Ureter (tissue), 1 donor: ENCODE measurements around the gene MOCS3. TPM values are rescaled to one million over a fixed set of nuclear protein-coding genes. Genes with fewer than 3 reads are reported as not detected.
A peak's percentile ranks its signal among the peaks of the same experiment; 100 is the strongest.

Source experiments
- DNase-seq: peaks from one replicate; pipeline ENCODE4 v3.0.0-alpha.2; 2020; ENCODE audit warnings: low spot score
- total RNA-seq: library from RNA; stranded (reverse); gene quantifications from one replicate; pipeline ENCODE4 v1.2.4, GENCODE V29; 2023
- donor health status: DM: yes; HTN: yes; CAD: no.

The MOCS3 gene, protein sequence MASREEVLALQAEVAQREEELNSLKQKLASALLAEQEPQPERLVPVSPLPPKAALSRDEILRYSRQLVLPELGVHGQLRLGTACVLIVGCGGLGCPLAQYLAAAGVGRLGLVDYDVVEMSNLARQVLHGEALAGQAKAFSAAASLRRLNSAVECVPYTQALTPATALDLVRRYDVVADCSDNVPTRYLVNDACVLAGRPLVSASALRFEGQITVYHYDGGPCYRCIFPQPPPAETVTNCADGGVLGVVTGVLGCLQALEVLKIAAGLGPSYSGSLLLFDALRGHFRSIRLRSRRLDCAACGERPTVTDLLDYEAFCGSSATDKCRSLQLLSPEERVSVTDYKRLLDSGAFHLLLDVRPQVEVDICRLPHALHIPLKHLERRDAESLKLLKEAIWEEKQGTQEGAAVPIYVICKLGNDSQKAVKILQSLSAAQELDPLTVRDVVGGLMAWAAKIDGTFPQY
- 6.5 TPM for total RNA-seq

DNA sequence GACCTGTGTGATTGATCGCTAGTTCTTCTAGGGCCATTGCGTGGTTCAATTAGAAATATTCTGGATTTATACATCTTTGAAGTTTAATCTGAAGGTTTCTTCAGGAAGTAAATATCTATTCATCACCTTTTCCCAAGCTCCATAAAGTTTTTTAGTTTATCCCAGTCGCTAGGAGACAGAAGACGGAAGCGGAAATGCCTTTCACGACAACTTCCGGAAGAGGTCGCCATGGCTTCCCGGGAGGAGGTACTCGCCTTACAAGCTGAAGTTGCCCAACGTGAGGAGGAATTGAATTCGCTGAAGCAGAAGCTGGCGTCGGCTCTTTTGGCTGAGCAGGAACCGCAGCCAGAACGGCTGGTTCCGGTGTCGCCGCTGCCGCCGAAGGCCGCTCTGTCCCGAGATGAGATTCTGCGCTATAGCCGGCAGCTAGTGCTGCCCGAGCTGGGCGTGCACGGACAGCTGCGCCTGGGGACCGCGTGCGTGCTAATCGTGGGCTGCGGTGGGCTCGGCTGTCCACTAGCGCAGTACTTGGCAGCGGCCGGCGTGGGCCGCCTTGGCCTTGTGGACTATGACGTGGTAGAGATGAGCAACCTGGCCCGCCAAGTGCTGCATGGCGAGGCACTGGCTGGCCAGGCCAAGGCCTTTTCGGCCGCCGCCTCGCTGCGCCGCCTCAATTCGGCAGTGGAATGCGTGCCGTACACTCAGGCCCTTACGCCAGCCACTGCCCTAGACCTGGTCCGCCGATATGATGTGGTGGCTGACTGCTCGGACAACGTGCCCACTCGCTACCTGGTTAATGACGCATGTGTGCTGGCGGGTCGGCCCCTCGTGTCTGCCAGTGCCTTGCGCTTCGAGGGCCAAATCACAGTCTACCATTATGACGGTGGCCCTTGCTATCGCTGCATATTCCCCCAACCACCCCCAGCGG lies at the start of gene MOCS3:
MOCS3 (plus strand) TSS at position 204 of the 928 bp plus-strand sequence; CDS start at position 229, 25 bp downstream.
- DNase-seq, result peak; percentile 90

DNA sequence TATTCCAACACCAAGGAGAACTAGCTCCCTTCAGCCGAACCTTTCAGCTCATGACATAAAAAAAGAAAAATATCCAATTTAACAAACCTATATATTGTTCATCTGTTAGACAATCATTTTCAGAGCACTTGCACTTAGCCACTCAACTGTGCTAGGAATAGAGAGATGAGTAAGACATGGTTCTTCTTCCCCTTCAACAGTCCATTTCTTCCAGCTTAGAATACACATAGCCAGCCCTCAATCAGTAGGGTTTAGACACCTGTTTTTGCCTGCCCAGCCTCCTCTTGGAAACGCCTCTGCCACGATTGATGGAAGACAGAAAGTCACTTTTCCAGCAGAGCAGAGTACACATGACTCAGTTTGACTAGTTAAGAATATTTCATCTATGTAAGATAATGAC lies 49.2 kb upstream of the MOCS3 start:
- no peak for DNase-seq

DNA sequence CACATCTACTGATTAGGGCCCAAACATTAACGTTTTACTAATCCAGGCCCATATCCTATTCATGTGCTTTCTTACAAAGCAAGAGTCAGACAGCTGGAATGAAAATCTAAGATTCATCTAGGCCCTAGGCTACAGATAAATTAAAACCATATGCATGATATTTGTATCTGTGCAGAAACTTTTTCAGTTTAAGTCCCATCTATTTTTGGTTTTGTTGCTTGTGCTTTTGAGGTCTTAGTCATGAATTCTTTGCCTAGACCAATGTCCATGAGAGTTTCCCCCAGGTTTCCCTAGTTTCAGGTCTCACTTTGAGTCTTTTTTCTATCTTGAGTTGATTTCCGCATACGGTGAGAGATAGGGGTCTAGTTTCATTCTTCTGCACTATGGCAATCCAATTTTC lies 47.6 kb upstream of the MOCS3 start:
- DNase-seq, result no peak

DNA sequence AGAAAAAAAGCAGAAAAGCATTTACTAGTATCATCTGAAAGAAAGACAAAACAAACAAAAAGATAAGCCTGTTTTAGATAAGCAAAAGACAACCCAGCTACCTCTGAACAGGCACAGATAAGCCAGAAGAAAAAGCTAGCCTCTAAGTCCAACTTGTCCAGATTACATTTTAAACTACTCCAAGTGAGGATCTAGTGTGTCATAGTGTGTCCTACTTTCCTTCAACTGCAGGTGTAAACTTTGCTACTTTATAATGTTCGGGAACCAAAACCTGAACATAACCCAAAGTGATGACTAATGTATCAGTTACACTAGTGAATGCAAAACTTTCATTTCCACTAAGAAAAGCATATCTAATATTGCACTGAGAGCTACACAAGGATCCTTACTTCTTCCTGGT lies 46.9 kb upstream of the MOCS3 start:
- DNase-seq, result no peak

DNA sequence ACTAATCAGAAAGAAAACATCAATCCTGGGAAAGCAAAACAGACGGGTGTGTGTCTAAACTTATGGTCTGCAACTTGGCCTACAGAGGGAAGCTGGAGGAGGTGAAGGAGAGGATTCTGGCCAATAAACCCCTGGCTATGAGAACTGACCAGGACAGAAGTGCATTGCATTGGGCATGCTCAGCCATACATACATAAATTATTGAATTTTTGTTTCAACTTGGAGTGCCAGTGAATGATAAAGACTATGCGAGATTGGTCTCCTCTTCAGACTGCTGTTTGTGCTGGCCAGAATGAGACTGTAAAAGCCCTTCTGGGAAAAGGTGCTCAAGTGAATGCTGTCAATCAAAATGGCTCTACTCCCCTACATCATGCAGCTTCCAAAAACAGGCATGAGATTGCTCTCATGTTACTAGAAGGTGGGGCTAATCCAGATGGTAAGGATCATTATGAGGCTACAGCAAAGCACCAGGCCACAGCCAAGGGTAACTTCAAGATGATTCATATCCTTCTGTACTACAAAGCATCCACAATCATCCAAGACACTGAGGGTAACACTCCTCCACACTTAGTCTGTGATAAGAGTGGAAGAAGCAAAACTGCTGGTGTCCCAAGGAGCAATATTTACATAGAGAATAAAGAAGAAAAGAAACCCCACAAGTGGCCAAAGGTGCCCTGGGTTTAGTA lies 44.8 kb upstream of the MOCS3 start:
- no peak for DNase-seq

DNA sequence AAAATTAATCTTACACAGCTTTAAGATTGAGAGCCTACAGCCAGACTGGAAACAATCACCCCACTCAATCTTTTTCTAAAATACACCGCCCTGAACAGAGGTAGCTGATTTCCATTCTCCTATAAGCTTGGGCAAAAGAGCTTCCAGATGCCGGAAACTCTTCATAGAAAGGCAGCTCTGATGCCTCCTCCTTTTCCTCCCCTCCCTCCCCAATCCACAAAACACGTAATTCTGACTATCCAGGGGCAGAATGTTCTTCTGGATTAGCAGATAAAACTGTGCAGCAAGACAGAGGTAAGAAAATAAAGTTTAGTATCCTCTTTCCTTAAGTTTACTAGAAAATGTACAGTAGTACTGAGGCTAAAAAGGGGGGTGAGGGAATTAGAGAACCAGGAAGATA lies 43.2 kb upstream of the MOCS3 start:
- DNase-seq, result no peak

DNA sequence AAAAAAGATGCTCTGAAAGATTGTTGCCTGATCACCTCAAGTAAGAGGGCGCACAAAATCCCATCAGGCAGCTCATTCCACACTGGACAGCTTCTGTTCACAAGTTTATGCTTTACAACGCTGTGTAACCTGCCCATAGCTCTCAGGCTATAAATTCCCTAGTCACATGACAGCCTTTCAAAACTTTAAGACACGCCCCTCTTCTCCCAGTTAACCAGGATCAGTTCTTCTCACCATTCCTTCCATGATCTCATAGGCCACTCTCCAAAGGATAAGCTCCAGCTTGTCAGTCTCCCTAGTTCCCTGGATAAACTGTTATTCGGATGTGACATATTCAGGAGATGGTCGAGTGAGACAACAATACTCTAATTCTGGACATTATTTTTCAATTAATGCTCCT lies 42.4 kb upstream of the MOCS3 start:
- DNase-seq, result no peak

DNA sequence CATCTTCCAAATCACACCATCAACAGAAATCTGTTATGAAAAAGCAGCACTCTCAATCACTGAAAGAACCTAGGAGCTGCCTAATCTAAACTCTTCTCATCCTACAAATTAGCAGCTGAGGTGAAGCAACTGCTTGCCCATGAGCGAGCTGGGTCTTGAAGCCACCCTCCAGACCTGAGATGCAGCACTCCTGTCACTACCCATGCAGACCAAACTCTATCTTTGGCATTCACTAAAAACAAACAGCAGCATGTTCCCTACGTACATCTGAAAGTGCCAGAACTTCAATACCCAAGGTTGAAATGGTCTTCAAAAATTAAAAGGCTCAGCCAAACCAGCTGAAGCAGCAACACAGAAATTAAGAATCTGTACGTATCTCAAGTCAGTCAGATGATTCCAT lies 41.7 kb upstream of the MOCS3 start:
- no peak for DNase-seq

DNA sequence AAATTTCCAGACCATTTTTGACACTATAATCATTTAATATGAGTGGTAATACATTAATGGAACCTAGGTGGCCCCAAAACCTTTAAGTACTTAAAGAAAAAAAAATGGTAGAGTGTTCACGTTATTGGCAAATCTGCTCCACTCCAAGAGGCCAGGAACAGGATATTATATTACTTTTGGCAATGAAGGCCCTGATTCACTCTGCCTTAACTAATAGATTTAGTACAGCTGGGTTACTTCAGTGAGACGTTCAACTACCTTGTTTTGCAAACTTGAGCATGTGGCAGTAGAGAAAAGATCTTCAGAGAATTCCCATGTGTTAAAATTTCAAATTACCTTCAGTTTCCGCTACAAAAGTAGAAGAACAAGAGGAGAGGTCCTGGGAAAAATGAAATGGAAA lies 40.2 kb upstream of the MOCS3 start:
- DNase-seq, result no peak

DNA sequence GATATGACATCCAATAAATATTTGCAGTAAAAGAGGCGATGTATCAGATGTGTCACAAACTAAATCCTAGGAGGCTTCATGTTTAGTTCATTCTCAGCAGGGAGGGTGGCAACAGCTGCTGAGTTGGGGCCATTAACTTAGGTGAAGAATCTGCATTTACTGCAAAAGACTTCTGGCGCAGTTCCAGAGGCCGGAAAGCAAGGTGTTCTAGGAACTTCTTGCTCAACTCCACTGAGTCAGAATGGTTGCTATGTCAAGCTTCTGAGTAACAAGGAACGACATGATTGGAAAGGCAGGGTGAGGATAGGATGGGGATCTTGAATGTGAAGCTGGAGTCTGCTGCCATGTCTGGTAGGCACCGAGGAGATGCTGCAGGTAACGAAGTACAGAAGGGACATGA lies 39.1 kb upstream of the MOCS3 start:
- peak; percentile 56 for DNase-seq

DNA sequence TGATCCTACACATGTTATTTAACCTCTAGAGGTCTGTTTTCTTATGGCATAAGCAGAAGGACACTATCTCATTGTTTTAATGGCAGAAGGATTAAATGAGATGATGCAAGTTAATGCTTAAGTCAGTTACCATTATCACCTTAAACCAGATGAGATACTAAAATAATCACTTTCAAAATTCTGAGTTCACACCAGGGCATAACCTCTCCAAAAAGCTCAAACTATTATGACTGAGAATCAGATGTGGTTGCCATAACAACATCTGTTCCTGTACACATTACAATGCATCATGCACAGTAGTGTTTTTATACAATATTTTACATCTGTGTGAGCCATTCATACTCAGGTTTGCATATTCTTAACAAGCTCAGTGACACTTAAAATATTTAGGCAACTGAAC lies 37.6 kb upstream of the MOCS3 start:
- no peak for DNase-seq

DNA sequence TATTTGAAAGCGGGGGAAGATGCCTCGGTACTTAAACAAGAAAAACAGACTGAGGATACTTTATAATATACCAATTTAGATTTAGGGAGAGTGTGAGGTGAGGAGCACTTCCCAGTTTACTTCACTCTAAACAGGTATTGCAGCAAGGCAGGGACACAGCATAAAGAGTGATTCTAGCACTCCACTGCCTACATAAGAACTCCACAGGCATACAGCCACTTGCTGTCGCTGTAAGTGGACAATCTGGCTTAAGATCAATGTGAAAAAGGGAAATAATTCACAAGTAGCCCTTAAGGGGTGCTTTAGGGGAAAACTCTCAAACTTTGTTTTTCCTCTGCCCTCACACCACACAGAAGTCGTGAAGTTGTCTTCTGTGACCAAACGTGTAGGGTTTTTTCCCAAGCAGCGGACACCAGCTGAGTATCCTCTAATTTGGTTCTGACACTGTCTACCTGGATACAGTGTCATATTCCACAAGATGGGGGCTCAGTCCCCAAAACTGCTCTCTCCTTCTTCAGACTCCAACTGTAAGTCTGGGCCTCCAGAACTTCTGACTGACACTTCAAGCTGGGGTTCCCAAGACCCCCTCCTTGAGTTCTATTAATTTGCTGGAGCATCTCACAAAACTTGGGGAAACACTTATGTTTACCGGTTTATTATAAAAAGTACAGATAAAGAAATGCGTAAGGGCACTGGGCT lies 36.7 kb upstream of the MOCS3 start:
- DNase-seq, result no peak

DNA sequence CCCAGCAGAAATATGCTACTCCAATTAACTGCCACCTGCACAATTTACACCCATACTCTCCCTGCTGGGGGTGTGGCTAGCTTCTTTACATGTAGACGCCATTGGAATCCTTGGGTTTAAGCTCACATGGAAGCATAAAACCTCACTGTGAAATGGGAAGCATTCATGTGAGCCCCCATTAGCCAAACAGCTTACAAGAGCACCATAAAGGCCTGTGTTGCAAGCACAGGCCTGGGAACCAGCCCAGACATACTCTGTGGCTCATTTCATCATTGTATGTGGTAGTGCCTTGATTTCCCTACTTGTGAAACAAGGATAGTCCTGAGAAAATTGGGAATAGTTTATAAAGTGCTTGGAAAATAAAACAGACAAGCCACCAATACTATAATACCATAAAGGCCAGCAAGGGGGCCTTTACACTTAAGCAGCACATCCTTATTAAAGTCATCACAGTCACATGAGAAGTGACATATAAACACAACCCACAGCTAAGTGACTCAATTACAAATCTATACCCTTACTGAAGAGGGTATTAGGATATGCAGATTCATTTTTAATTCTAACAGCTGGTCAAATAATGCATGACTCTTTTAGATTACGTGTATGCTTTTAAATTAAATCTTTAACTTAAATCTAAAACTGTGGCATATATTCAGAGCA lies 34.2 kb upstream of the MOCS3 start:
- no peak for DNase-seq

DNA sequence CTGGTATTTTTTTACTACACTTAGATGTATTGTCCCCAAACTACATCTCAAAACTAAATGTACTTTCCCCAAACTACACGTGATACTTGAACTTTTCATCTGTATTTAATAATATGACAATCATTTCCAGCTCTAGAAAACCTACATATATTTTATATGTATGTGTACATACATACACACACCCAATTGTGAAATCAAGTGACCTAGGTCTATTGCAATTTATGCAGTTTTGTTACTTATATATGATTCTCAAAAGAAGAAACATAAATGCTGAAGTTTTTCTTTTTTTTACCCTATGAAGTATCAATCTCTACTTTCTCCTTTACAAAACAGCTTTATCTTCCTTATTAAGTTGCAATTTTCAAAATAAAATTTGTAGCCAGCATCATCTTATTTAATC lies 32.1 kb upstream of the MOCS3 start:
- DNase-seq, result no peak

DNA sequence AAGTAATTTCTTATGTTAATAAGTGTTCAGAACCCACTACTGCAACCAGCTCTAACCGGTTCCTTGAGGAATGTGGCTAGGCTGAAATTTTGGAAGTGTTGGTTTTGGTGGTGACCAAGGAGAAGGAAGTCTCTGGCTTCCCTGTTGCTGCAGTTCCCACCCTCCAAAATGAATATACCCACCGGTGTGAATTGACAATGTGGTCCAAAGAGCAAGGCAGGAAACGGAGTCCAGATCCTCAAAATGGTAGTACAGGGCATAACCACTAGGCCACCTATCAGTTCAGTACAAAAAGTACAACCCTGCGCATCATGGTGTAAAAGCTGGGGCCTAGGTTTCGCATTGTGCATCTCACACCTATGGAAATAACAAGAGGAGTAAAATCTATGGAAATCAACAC lies 30.1 kb upstream of the MOCS3 start:
- no peak for DNase-seq

DNA sequence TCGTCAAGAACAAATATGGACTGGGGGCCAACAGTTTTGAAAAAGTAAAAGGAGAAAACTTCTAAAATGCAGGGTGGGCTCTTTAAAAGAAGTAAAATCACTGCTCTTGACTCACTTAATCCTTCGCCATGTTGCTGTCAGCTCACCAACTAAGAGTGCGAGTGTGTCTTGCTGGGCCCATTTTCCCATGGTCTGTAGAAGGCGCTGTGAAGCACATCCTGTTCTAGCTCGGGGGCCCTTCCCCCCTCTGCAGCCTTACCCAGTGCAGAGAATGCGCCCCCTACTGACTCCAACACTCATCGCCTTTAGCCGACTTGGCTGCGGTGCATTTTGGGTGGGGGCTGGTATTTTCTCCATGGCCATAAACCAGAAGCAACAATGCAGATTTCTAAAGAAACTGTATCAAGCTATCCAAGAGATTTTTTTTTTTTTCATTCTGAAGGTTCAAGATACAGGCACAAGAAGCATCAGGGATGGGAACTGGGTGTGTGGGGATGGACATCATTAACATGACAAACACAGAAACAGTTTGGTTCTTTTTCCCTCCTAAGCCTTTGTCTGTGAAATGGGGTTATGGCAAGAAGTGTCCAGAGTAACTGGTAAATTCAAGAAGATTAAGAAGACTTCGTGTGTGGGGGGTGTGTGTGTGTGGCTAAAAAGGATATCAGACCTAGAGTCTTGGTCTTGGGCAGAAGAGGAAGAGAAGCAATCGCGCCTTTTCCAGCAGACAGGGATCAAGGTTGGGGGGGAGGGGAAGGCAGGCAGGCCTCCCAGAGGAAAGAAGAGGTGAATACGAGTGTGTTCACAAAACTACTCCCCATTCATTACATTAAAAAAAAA lies 29.1 kb upstream of the MOCS3 start:
- DNase-seq, result peak; percentile 93

DNA sequence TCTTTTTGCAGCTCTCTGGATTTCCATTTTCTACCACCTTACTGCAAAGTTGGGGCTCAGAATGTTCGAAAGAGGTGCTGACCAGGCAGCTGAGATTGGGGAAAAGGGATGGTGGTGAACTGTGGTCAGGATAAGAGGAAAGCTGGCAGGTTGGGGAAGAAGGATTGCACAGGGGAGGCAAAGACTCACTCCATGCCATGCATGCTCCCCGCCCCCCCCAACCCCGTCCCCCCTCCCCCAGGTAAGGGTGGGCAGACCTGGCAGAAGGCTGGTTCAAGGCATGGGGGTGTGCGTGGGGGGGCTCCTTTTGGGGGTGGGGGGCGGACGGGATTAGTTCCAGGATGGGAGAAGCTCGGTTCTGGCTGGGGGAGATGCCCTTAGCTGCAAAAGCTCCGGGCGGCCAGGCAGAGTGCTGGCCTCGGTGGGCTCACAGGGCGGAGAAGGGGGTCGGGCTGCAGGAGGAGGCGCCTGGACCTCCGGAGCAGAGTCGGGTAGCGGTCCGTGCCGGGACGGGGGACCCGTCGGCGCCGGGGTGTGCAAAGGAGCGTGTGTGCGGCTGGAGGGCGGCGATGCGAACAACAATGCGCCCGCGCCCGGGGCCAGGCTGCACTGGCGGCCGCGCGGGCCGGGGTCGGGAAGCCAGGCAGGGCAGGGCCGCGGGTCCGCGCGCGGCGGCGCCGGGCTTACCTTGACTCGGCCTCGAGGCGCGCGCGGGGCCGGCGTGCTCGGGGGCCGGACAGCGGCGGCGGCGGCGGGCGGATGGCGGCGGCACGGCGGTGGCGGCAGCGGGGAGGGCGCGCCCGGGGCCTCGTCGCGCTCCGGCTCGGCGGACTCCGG lies 28.3 kb upstream of the MOCS3 start:
- no peak for DNase-seq

DNA sequence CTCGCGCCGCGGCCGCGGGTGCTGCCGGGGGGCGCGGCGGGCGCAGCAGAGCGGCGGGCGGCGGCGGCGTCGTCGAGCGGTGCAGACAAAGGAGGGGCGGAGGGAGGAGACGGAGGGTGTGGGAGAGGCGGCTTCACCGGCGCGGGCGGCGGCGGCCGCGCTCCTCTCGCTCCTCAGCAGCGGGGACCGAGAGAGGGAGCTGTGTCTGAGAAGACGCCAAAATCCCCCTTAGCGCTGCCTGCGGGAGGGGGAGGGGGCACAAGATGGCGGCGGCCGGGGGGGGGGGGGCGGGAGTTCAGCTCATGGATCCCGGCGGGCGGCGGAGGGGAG lies 27.7 kb upstream of the MOCS3 start:
- no peak for DNase-seq

DNA sequence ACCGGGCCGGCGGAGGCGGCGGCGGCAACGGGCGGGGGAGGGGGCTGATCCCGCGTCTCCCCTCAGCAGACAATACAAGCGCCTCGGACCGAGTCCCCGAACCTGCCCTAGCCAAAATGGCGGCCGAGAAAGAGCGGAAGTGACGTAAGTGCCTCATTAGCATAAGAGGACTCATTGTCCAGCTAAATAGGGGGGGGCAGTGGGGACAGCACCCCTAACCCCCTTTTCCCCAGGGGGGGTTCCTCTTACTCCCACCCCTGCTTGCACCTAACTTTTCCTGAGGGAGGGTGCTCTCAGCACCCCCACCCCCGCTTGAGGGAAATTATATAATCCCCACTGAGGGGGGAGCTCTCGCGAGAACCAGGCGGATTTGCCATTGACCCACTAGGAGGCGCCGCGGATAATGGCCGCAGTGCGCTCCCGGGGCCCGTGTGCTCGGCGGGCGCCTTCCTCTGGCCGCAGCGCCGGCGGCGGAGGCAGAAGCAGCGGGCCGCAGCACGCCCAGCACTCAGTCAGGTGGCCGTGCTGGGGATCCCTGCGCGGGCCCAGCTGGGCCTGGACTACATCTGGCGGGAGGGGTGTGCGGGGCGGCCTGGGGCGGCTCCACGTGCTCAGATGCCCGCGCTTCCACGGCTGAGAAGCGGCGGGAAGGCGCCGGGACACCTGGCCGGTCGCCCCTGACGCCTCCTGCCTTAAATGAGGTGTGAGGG lies 27.2 kb upstream of the MOCS3 start, which contains the start of gene ADNP:
ADNP (minus strand) TSS at position 132 of the 710 bp plus-strand sequence. CDS start 27,441 bp downstream, outside the sequence.
- DNase-seq, result peak; percentile 93
